Lung (tissue), 12 donors: Measurements from ENCODE around the gene CBFA2T2. TPM values are rescaled to one million over a fixed set of nuclear protein-coding genes. Genes with fewer than 3 reads are reported as not detected.

Experiments
- ATAC-seq: fragments of 200-7000 bp; cut with Tn5 transposase; one replicate; pipeline ENCODE4 v1.9.1; 2020; ENCODE audit warnings: moderate number of reproducible peaks; ENCODE audit not compliant: insufficient read depth, low FRiP score
- DNase-seq, 3 donors: peaks; one replicate each; pipeline ENCODE4 v3.0.0-alpha.2; 2013 to 2017
- H3K27ac ChIP-seq, 2 donors: one replicate each; pipeline ENCODE4 v1.5.1; 2013; ENCODE audit warnings: mild to moderate bottlenecking in 2 of 2, moderate library complexity in 2 of 2, control low read depth in 1 of 2, inconsistent platforms in 1 of 2, low read depth in 1 of 2, low read length in 1 of 2
- H3K27me3 ChIP-seq, 3 donors: one replicate each; pipeline ENCODE4 v1.5.1; 2013; ENCODE audit warnings: low read length in 2 of 3; ENCODE audit not compliant: control insufficient read depth in 3 of 3, insufficient read depth in 3 of 3
- H3K36me3 ChIP-seq, 4 donors: one replicate each; pipeline ENCODE4 v1.5.1; 2013; ENCODE audit warnings: low read length in 4 of 4, mild to moderate bottlenecking in 1 of 4, moderate library complexity in 1 of 4; ENCODE audit not compliant: control insufficient read depth in 4 of 4, insufficient read depth in 4 of 4
- H3K4me1 ChIP-seq, 5 donors: one replicate each; pipeline ENCODE4 v1.5.1; 2013; ENCODE audit warnings: low read length in 5 of 5, mild to moderate bottlenecking in 2 of 5, moderate library complexity in 1 of 5; ENCODE audit not compliant: control insufficient read depth in 5 of 5, insufficient read depth in 5 of 5
- H3K4me3 ChIP-seq: one replicate; pipeline ENCODE4 v1.5.1; 2013; ENCODE audit warnings: mild to moderate bottlenecking, control low read depth, moderate library complexity
- H3K9ac ChIP-seq, 2 donors: one replicate each; pipeline ENCODE4 v1.5.1; 2013; ENCODE audit warnings: low read length in 2 of 2, control low read depth in 1 of 2; ENCODE audit not compliant: insufficient read depth in 1 of 2
- H3K9me3 ChIP-seq, 4 donors: one replicate each; pipeline ENCODE4 v1.5.1; 2013; ENCODE audit warnings: low read length in 3 of 4, mild to moderate bottlenecking in 1 of 4, moderate library complexity in 1 of 4; ENCODE audit not compliant: control insufficient read depth in 4 of 4, insufficient read depth in 3 of 4
- WGBS, 2 donors: extraction: QIAGEN DNeasy Blood & Tissue Kit; methylation state at CpG; one replicate each; pipeline ENCODE4 v1.1.7; 2013; 5-methylcytosine and 5-hydroxymethylcytosine counted together
- polyA plus RNA-seq, 2 donors: library from polyadenylated mRNA; stranded (reverse); fragments of 200-250 nt; gene quantifications; one replicate each; pipeline ENCODE4 v1.2.1, GENCODE V29; 2013
- total RNA-seq, 2 donors: library from RNA; depleted of rRNA in 1 of 2; stranded (reverse); fragments of >200 nt in 1 of 2; gene quantifications; one replicate each; pipeline ENCODE4 v1.2.1, GENCODE V29; 2014 to 2021
- TF ChIP-seq, protein P1 (sequence below): IDR thresholded peaks from 2 replicates; pipeline ENCODE4 v1.5.1; 2012; ENCODE audit warnings: mild to moderate bottlenecking; ENCODE audit errors: control extremely low read depth, extremely low read depth
- donor health status: control.
- donor health status: control.
- donor health status: Bipolar disorder and iron deficiency.
- donor health status: healthy.
- donor health status: DM: yes; HTN: yes; CAD: no.

CBFA2T2 gene
- total and polyA plus RNA-seq, 4 donors = 5.1 to 19.1 (median 8.2) TPM

DNA sequence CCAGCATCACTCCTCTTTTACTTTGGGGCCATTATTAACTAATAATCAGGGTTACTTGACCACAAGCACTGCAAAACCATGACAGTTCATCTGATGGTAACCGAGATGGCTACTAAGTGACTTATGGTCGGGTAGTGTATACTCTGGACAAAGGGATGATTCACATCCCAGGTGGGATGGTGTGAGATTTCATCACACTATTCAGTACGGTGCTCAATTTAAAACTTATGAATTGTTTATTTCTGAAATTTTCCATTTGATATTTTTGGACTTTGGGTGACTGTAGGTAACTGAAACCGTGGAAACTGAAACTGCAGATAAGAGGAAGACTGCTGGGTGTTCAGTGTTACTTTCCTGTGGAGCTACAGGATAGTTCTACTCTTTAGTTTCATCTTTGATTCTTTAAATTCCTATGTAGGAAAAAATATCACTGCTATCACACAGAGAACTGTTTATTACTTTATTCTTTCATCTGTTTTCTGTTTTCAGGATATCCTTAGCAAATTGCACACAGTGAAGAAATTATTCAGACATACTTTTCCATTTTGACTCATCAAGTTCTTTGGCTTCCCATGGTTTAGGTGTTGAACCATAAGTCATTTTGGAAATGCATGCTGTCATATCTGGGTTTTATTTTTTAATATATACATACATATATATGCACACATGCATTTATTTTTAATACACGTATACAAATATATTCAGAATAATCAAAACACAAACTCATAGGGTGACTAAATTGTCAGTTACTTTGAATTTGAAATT lies 113.1 kb downstream of the CBFA2T2 start:
- H3K4me1 ChIP-seq = peaks cover 1 to 21% (median 7%) of the 10 kb centered on the region in 5 donors
- H3K9me3 ChIP-seq = no peaks in the 10 kb centered on the region
- no peaks in the 10 kb centered on the region for H3K27me3 ChIP-seq
- no peak overlapping the region for H3K27ac ChIP-seq
- peaks cover 1 to 17% (median 7%) of the 10 kb centered on the region in 4 donors for H3K36me3 ChIP-seq
- DNase-seq = no peak
- 73 to 77% methylated on average over 5 of the region's 5 CpGs for WGBS, 2 donors
- H3K4me3 ChIP-seq = no peak overlapping the region
- TF ChIP-seq, protein P1, sequence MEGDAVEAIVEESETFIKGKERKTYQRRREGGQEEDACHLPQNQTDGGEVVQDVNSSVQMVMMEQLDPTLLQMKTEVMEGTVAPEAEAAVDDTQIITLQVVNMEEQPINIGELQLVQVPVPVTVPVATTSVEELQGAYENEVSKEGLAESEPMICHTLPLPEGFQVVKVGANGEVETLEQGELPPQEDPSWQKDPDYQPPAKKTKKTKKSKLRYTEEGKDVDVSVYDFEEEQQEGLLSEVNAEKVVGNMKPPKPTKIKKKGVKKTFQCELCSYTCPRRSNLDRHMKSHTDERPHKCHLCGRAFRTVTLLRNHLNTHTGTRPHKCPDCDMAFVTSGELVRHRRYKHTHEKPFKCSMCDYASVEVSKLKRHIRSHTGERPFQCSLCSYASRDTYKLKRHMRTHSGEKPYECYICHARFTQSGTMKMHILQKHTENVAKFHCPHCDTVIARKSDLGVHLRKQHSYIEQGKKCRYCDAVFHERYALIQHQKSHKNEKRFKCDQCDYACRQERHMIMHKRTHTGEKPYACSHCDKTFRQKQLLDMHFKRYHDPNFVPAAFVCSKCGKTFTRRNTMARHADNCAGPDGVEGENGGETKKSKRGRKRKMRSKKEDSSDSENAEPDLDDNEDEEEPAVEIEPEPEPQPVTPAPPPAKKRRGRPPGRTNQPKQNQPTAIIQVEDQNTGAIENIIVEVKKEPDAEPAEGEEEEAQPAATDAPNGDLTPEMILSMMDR = no peak
- no peak overlapping the region for H3K9ac ChIP-seq
- ATAC-seq = no peak

DNA sequence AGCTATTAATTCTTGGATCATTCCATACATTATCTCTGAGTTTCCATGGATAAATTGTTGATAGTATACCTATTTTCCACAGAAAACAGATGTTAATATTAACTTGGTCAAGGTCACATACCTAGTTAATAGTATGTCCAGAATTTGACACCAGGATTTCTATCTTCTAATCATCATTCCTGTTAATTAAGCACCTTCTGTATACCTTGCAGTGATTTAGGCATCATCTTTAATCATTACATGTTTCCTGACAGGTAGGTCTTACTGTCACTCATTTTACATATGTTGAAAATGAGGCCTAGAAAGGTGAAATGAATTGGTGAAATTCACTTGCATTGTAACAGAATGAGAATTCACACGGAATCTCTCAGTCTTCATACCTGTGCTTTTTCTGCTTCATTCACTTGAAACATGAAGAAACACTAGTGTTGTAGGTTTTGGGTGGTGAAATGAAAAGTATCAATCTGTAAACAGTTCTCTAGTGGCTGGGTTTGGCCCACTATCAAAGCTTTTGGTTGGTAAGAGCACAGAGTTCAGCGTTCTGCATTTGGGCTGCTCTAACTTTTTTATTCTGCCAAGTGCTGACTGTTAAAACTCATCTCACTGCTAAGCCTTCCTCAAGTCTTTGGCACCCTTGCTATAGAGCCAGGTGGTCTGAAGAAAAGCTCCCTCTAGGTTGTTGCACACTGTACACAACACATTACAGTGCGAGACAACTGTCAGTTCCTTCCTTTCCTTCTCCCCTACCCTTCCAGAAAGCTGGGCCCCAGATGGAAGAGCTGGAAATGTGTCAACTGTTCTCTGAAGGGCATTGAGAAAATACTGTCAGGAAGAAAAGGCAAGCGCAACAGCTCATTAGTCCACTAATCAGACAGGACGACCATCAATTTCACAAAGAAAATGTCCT lies 114.4 kb downstream of the CBFA2T2 start:
- Histone ChIP-seq H3K36me3 (peaks cover 1 to 23% (median 11%) of the 10 kb centered on the region in 4 donors), H3K4me1 (peaks cover 1 to 21% (median 7%) of the 10 kb centered on the region in 5 donors), H3K27ac (no peak overlapping the region), H3K27me3 (no peaks in the 10 kb centered on the region), H3K4me3 (no peak overlapping the region), H3K9ac (no peak overlapping the region), H3K9me3 (no peaks in the 10 kb centered on the region)
- WGBS, 2 donors = 64 to 76% methylated on average over 5 of the region's 5 CpGs
- TF ChIP-seq, protein P1 = no peak
- peak in 2 of 3 donors; percentile 39 to 52 for DNase-seq
- ATAC-seq = no peak

DNA sequence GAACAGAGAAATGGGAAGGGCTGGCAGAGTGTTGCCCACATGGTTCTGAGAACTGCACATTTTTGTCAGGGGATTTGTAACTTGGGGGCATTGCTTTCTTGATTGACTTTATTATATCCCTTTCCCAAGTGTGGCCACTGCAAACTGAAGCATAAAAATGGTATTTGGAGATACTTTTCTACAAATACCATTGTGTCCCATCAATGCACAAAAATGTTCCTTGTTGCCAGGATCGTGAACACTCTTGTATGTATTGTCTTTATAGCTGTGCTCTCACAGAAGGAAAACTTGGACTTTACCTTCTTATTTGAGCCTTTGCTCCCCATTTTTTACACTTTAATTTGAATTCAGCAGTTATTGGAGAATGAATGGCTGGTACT lies 115.1 kb downstream of the CBFA2T2 start:
- ATAC-seq (no peak), DNase-seq (peak in 1 of 3 donors; percentile 2)
- no peak overlapping the region for H3K9ac ChIP-seq
- no peaks in the 10 kb centered on the region for H3K27me3 ChIP-seq
- peaks cover 1 to 26% (median 11%) of the 10 kb centered on the region in 4 donors for H3K36me3 ChIP-seq
- no peak overlapping the region for H3K27ac ChIP-seq
- H3K4me1 ChIP-seq = peaks cover 1 to 17% (median 7%) of the 10 kb centered on the region in 5 donors
- WGBS, 2 donors = 80 to 95% methylated on average over 1 of the region's 1 CpG
- no peaks in the 10 kb centered on the region for H3K9me3 ChIP-seq
- no peak overlapping the region for H3K4me3 ChIP-seq
- TF ChIP-seq, protein P1 = no peak
